Nephron progenitor cell (in vitro differentiated cells): ENCODE measurements around the gene GNB4.

ENCODE experiments used
- DNase-seq: peaks from one replicate; pipeline ENCODE4 v3.0.0; 2021
- H3K27ac Mint-ChIP-seq: 2 replicates; pipeline ENCODE4 v1.8.0; 2021; ENCODE audit warnings: mild to moderate bottlenecking, moderate library complexity, mixed read lengths
- H3K27me3 Mint-ChIP-seq: 2 replicates; pipeline ENCODE4 v1.8.0; 2021; ENCODE audit warnings: mild to moderate bottlenecking, low read depth, mixed read lengths; ENCODE audit not compliant: poor library complexity
- H3K36me3 Mint-ChIP-seq: 2 replicates; pipeline ENCODE4 v1.8.0; 2021; ENCODE audit warnings: low read depth, mixed read lengths
- H3K4me1 Mint-ChIP-seq: 2 replicates; pipeline ENCODE4 v1.8.0; 2021; ENCODE audit warnings: mixed read lengths
- H3K4me3 Mint-ChIP-seq: 2 replicates; pipeline ENCODE4 v1.8.0; 2021; ENCODE audit warnings: mild to moderate bottlenecking, moderate library complexity, mixed read lengths
- H3K9me3 Mint-ChIP-seq: 2 replicates; pipeline ENCODE4 v1.8.0; 2021; ENCODE audit warnings: mild to moderate bottlenecking, moderate library complexity, mixed read lengths
- CTCF ChIP-seq: fragments of 200-600 bp; sonication (generic); IDR thresholded peaks from 2 replicates; pipeline ENCODE4 v1.5.0; 2021; ENCODE audit warnings: antibody characterized with exemption

GNB4 gene

GRCh38 chr3:179404307-179404706, 47.0 kb downstream of the GNB4 start:
- Mint-ChIP-seq H3K9me3 (no peaks in the 10 kb centered on the region), H3K4me1 (no peaks in the 10 kb centered on the region), H3K27ac (no peak overlapping the region), H3K36me3 (peaks cover 39% of the 10 kb centered on the region), H3K4me3 (no peak overlapping the region), H3K27me3 (no peaks in the 10 kb centered on the region)
- no peak for TF ChIP-seq CTCF
- no peak for DNase-seq

- no peak for TF ChIP-seq CTCF
- H3K9me3 Mint-ChIP-seq: no peaks in the 10 kb centered on the region
- peaks cover 31% of the 10 kb centered on the region for H3K36me3 Mint-ChIP-seq
- DNase-seq: no peak
- H3K27me3 Mint-ChIP-seq: no peaks in the 10 kb centered on the region
- H3K27ac Mint-ChIP-seq: no peak overlapping the region
- H3K4me3 Mint-ChIP-seq: no peak overlapping the region
- H3K4me1 Mint-ChIP-seq: no peaks in the 10 kb centered on the region
These were observed 48.3 kb downstream of the GNB4 start for GRCh38 chr3:179402963-179403362.

GRCh38 chr3:179401561-179401960, 49.7 kb downstream of the GNB4 start:
- no peak overlapping the region for H3K27ac Mint-ChIP-seq
- no peak for DNase-seq
- H3K4me1 Mint-ChIP-seq: no peaks in the 10 kb centered on the region
- no peaks in the 10 kb centered on the region for H3K27me3 Mint-ChIP-seq
- no peak for TF ChIP-seq CTCF
- H3K36me3 Mint-ChIP-seq: peaks cover 35% of the 10 kb centered on the region
- H3K4me3 Mint-ChIP-seq: no peak overlapping the region
- H3K9me3 Mint-ChIP-seq: no peaks in the 10 kb centered on the region

- H3K4me1 Mint-ChIP-seq: no peaks in the 10 kb centered on the region
- no peak for TF ChIP-seq CTCF
- no peak for DNase-seq
- no peak overlapping the region for H3K27ac Mint-ChIP-seq
- H3K36me3 Mint-ChIP-seq: peaks cover 31% of the 10 kb centered on the region
- H3K9me3 Mint-ChIP-seq: no peaks in the 10 kb centered on the region
- no peaks in the 10 kb centered on the region for H3K27me3 Mint-ChIP-seq
- no peak overlapping the region for H3K4me3 Mint-ChIP-seq
These were observed 52.6 kb downstream of the GNB4 start for GRCh38 chr3:179398574-179399231.

- no peaks in the 10 kb centered on the region for H3K27me3 Mint-ChIP-seq
- no peak for DNase-seq
- TF ChIP-seq CTCF: no peak
- H3K4me3 Mint-ChIP-seq: no peak overlapping the region
- H3K36me3 Mint-ChIP-seq: peaks cover 37% of the 10 kb centered on the region
- H3K27ac Mint-ChIP-seq: no peak overlapping the region
- H3K4me1 Mint-ChIP-seq: no peaks in the 10 kb centered on the region
- H3K9me3 Mint-ChIP-seq: no peaks in the 10 kb centered on the region
These were observed 59.4 kb downstream of the GNB4 start for GRCh38 chr3:179391906-179392305.

GRCh38 chr3:179376474-179376873, 74.8 kb downstream of the GNB4 start:
- Mint-ChIP-seq H3K36me3 (peaks cover 40% of the 10 kb centered on the region), H3K9me3 (no peaks in the 10 kb centered on the region), H3K27me3 (no peaks in the 10 kb centered on the region), H3K27ac (no peak overlapping the region), H3K4me1 (no peaks in the 10 kb centered on the region), H3K4me3 (no peak overlapping the region)
- no peak for TF ChIP-seq CTCF
- DNase-seq: no peak
